Transverse colon (tissue), 4 donors: ENCODE data around the gene ZNF385D. TPM values are rescaled to one million over a fixed set of nuclear protein-coding genes. Genes with fewer than 3 reads are reported as not detected.

Experiments
- DNase-seq: peaks from one replicate; pipeline ENCODE4 v3.0.0-alpha.2; 2019
- H3K27ac ChIP-seq, 4 donors: fragments of 200-600 bp; sonication (generic); 2 replicates each; pipeline ENCODE4 v1.5.1; 2016 to 2018; ENCODE audit warnings: inconsistent platforms in 4 of 4
- H3K27me3 ChIP-seq: fragments of 200-600 bp; sonication (generic); 2 replicates; pipeline ENCODE4 v1.5.1; 2017; ENCODE audit warnings: inconsistent platforms
- H3K36me3 ChIP-seq, 4 donors: fragments of 200-600 bp; sonication (generic); 2 replicates each; pipeline ENCODE4 v1.5.1; 2017 to 2019; ENCODE audit warnings: inconsistent platforms in 4 of 4
- H3K4me1 ChIP-seq, 4 donors: fragments of 200-600 bp; sonication (generic); 2 replicates each; pipeline ENCODE4 v1.5.1; 2017 to 2020; ENCODE audit warnings: inconsistent platforms in 4 of 4
- H3K4me3 ChIP-seq, 4 donors: fragments of 200-600 bp; sonication (generic); 1 replicate in 1 of 4; 2 replicates in 3 of 4; pipeline versions ENCODE4 v1.5.1 to v1.6.1; 2017 to 2019; ENCODE audit warnings: inconsistent platforms in 4 of 4
- H3K9me3 ChIP-seq, 2 donors: fragments of 200-600 bp; sonication (generic); 2 replicates each; pipeline ENCODE4 v1.5.1; 2017 to 2019; ENCODE audit warnings: inconsistent platforms in 2 of 2
- CTCF ChIP-seq, 5 experiments: fragments of 200-600 bp in 3 of 5; fragments of 450-650 bp in 2 of 5; sonication (generic) in 3 of 5; IDR thresholded peaks; 1 replicate in 2 of 5; 2 replicates in 3 of 5; pipeline ENCODE4 v1.5.1; 2016 to 2017; ENCODE audit warnings: antibody characterized with exemption in 5 of 5, inconsistent platforms in 3 of 5, mild to moderate bottlenecking in 2 of 5, moderate library complexity in 1 of 5
- EP300 ChIP-seq: sonication (generic); formaldehyde crosslinking; IDR thresholded peaks from one replicate; pipeline ENCODE4 v1.6.1; 2017; ENCODE audit warnings: antibody characterized with exemption, low read depth
- POLR2A ChIP-seq: fragments of 450-650 bp; IDR thresholded peaks from one replicate; pipeline ENCODE4 v1.6.1; 2016; ENCODE audit warnings: antibody characterized with exemption, mild to moderate bottlenecking, moderate library complexity
- POLR2AphosphoS5 ChIP-seq, 3 donors: sonication (generic); formaldehyde crosslinking; IDR thresholded peaks; one replicate each; pipeline ENCODE4 v1.6.1; 2016; ENCODE audit warnings: antibody characterized with exemption in 3 of 3
- WGBS, 2 donors: methylation state at CpG; one replicate each; pipeline ENCODE4 v1.1.5; 2018; ENCODE audit warnings: low coverage in 1 of 2; 5-methylcytosine and 5-hydroxymethylcytosine counted together
- in situ Hi-C, 4 donors: fragments of 200-750 bp; cut with MboI; loops; one replicate each; pipeline versions ENCODE4 v1.15.0 to v1.15.1; 2017; ENCODE audit warnings: low sequenced_read_pairs in 3 of 4, low pct_ligation_motif_present in 1 of 4, low pct_unique_long_range_greater_than_20kb in 1 of 4
- intact Hi-C: fragments of 100-400 bp; cut with DNase I; formaldehyde crosslinking; loops from one replicate; pipeline ENCODE4 v1.15.1; 2023; ENCODE audit warnings: low total_unique reads
- total RNA-seq, 4 donors: library from RNA; depleted of rRNA; stranded (reverse); fragments of >200 nt; gene quantifications; one replicate each; pipeline ENCODE4 v1.1.0, GENCODE V29; 2016

ZNF385D gene
- total RNA-seq, 4 donors from 2014 or later: 0.40 to 0.75 (median 0.52) TPM

GRCh38 chr3:21599890-21600289 is 151.1 kb downstream of the ZNF385D start:
- no peak for DNase-seq
- H3K9me3 ChIP-seq: no peaks in the 10 kb centered on the region
- H3K27ac ChIP-seq: no peak overlapping the region
- intact Hi-C loops: no loop called here
- H3K4me1 ChIP-seq: no peaks in the 10 kb centered on the region
- H3K4me3 ChIP-seq: no peak overlapping the region
- in situ Hi-C loops: no loop called here
- H3K27me3 ChIP-seq: no peaks in the 10 kb centered on the region
- no peak for TF ChIP-seq EP300
- TF ChIP-seq POLR2AphosphoS5 (IDR thresholded peaks at IDR 0.05): no peak
- no peak for TF ChIP-seq CTCF (IDR thresholded peaks at IDR 0.05)
- TF ChIP-seq POLR2A: no peak
- no peaks in the 10 kb centered on the region for H3K36me3 ChIP-seq
- 77 to 80% methylated on average over 2 to 6 of the region's 6 CpGs for WGBS, 2 donors

- H3K36me3 ChIP-seq: no peaks in the 10 kb centered on the region
- no peaks in the 10 kb centered on the region for H3K4me1 ChIP-seq
- no peaks in the 10 kb centered on the region for H3K9me3 ChIP-seq
- WGBS, 2 donors: 79 to 86% methylated on average over 4 of the region's 4 CpGs
- H3K27me3 ChIP-seq: no peaks in the 10 kb centered on the region
- intact Hi-C loops: no loop called here
- DNase-seq: no peak
- H3K4me3 ChIP-seq: no peak overlapping the region
- in situ Hi-C loops: no loop called here
- no peak overlapping the region for H3K27ac ChIP-seq
- no peak for TF ChIP-seq EP300
- TF ChIP-seq CTCF (IDR thresholded peaks at IDR 0.05): no peak
- TF ChIP-seq POLR2A: no peak
- no peak for TF ChIP-seq POLR2AphosphoS5 (IDR thresholded peaks at IDR 0.05)
Measured at GRCh38 chr3:21592828-21593227, 158.2 kb downstream of the ZNF385D start.

- Histone ChIP-seq H3K4me1 (no peaks in the 10 kb centered on the region), H3K36me3 (no peaks in the 10 kb centered on the region), H3K9me3 (no peaks in the 10 kb centered on the region), H3K4me3 (no peak overlapping the region), H3K27me3 (no peaks in the 10 kb centered on the region), H3K27ac (no peak overlapping the region)
- 69 to 87% methylated on average over 1 of the region's 1 CpG for WGBS, 2 donors
- no peak for TF ChIP-seq EP300
- no peak for TF ChIP-seq POLR2AphosphoS5 (IDR thresholded peaks at IDR 0.05)
- TF ChIP-seq CTCF (IDR thresholded peaks at IDR 0.05): no peak
- TF ChIP-seq POLR2A: no peak
- in situ Hi-C loops: no loop called here
- DNase-seq: no peak
- intact Hi-C loops: no loop called here
Measured at GRCh38 chr3:21587894-21588293, 163.1 kb downstream of the ZNF385D start.

DNA sequence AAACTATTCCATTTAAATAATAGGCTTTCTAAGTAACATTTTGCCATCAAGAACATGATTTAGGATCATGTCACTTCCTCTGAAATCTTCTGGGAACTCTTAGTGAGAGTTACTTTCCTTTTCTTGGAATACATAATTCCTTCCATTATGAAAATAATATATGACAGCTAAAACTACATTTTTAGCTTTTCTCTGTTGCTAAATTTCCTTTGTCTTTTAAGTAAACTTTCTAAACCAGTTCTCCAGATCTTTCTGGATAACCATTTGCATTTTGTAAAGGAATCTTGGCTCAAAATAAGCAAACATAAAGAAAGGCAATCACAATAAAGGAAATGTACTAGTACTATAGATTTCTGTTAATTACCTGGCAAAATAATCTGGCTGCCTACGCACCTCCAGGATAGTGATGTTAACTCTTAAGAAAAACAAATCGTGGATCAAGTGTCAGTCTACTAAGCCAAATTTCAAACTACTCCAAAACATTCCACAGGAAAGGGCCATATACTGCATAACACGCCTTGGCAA is 165.7 kb downstream of the ZNF385D start:
- Histone ChIP-seq H3K4me3 (no peak overlapping the region), H3K9me3 (no peaks in the 10 kb centered on the region), H3K36me3 (no peaks in the 10 kb centered on the region), H3K27ac (no peak overlapping the region), H3K4me1 (no peaks in the 10 kb centered on the region), H3K27me3 (no peaks in the 10 kb centered on the region)
- WGBS, 2 donors: 81 to 84% methylated on average over 3 of the region's 3 CpGs
- TF ChIP-seq EP300: no peak
- TF ChIP-seq CTCF (IDR thresholded peaks at IDR 0.05): no peak
- TF ChIP-seq POLR2A: no peak
- TF ChIP-seq POLR2AphosphoS5 (IDR thresholded peaks at IDR 0.05): no peak
- intact Hi-C loops: no loop called here
- DNase-seq: no peak
- in situ Hi-C loops: no loop called here
